Cardiac atrium fibroblast (primary cell): Measurements from ENCODE around the gene F13A1. TPM values are rescaled to one million over a fixed set of nuclear protein-coding genes. Genes with fewer than 3 reads are reported as not detected.

ENCODE experiments used
- total RNA-seq: library from RNA; depleted of rRNA; stranded (reverse); fragments of >200 nt; gene quantifications from 2 replicates; pipeline ENCODE4 v1.2.3, GENCODE V29; 2015

Gene F13A1
- total RNA-seq, result not detected in 2 replicates

DNA sequence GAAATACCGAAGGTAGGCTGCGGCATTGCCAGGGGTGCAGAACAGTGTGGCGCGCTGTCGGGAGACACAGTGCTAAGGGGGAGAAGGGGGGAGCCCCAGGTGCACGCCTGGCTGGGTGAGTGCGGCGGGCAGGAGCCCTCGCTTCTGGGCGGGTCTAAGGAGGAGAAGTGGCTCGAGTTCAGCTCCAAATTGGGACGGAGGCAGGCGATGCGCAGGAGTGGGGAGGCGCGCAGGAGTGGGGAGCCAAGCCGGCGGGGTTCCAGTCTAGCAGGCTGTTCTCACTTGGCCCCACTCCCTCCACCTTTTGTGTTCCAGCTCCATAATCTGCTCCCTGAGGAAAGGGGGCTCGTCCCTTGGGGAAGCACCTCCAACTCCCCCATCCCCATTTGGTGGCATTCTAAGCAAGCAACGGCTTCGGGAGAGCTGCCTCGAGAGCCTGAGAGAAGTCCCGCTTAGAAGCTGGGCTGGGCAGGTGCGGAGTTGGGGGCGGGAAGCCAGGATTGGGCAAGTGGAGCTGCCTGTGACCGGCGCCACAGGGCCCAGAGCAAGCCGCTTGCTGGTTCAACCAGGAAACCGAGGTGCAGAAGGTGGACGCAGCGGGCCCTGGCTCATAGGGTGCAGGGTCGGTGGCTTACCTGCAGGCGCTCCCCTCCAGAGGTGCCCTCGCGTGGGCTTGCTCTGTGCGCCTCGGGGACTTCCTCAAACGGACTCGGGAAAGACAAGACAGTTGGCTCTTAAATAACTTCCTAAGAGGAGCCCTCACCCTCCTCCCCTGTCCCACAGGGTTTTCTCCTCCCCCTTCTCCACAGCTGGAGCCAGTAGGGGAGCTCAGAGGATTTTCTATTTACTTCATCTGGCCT is at the start of gene F13A1:
F13A1 (minus strand) TSS at position 711 of the 860 bp plus-strand sequence. CDS start 1,998 bp downstream, outside the sequence.

